ENCODE data around the gene CELSR1. TPM values are rescaled to one million over a fixed set of nuclear protein-coding genes. Genes with fewer than 3 reads are reported as not detected.

The CELSR1 gene
- total RNA-seq, 1 donor from 2014 or later, result 7.7 TPM

GRCh38 chr22:46416520-46416871, 120.9 kb downstream of the CELSR1 start:
- Mint-ChIP-seq H3K9me3 (ENCODE audit: unreplicated experiment) (no peaks in the 10 kb centered on the region), H3K4me3 (ENCODE audit: unreplicated experiment) (no peak overlapping the region), H3K27me3 (ENCODE audit: unreplicated experiment) (no peaks in the 10 kb centered on the region), H3K4me1 (ENCODE audit: unreplicated experiment) (no peaks in the 10 kb centered on the region), H3K27ac (ENCODE audit: unreplicated experiment) (no peak overlapping the region), H3K36me3 (ENCODE audit: low read depth, unreplicated experiment) (no peaks in the 10 kb centered on the region)
- DNase-seq (ENCODE audit: low spot score), result no peak
- TF ChIP-seq, protein P1, sequence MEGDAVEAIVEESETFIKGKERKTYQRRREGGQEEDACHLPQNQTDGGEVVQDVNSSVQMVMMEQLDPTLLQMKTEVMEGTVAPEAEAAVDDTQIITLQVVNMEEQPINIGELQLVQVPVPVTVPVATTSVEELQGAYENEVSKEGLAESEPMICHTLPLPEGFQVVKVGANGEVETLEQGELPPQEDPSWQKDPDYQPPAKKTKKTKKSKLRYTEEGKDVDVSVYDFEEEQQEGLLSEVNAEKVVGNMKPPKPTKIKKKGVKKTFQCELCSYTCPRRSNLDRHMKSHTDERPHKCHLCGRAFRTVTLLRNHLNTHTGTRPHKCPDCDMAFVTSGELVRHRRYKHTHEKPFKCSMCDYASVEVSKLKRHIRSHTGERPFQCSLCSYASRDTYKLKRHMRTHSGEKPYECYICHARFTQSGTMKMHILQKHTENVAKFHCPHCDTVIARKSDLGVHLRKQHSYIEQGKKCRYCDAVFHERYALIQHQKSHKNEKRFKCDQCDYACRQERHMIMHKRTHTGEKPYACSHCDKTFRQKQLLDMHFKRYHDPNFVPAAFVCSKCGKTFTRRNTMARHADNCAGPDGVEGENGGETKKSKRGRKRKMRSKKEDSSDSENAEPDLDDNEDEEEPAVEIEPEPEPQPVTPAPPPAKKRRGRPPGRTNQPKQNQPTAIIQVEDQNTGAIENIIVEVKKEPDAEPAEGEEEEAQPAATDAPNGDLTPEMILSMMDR (IDR thresholded peaks at IDR 0.05; ENCODE audit: unreplicated experiment), result no peak

GRCh38 chr22:46415776-46416519, 121.5 kb downstream of the CELSR1 start:
- H3K27me3 Mint-ChIP-seq (ENCODE audit: unreplicated experiment), result no peaks in the 10 kb centered on the region
- no peaks in the 10 kb centered on the region for H3K9me3 Mint-ChIP-seq (ENCODE audit: unreplicated experiment)
- no peak overlapping the region for H3K4me3 Mint-ChIP-seq (ENCODE audit: unreplicated experiment)
- DNase-seq (ENCODE audit: low spot score), result no peak
- H3K27ac Mint-ChIP-seq (ENCODE audit: unreplicated experiment), result no peak overlapping the region
- no peaks in the 10 kb centered on the region for H3K4me1 Mint-ChIP-seq (ENCODE audit: unreplicated experiment)
- TF ChIP-seq, protein P1 (IDR thresholded peaks at IDR 0.05; ENCODE audit: unreplicated experiment), result no peak
- no peaks in the 10 kb centered on the region for H3K36me3 Mint-ChIP-seq (ENCODE audit: low read depth, unreplicated experiment)

- no peak overlapping the region for H3K27ac Mint-ChIP-seq (ENCODE audit: unreplicated experiment)
- no peak overlapping the region for H3K4me3 Mint-ChIP-seq (ENCODE audit: unreplicated experiment)
- peaks cover 4% of the 10 kb centered on the region for H3K27me3 Mint-ChIP-seq (ENCODE audit: unreplicated experiment)
- TF ChIP-seq, protein P1 (IDR thresholded peaks at IDR 0.05; ENCODE audit: unreplicated experiment), result no peak
- H3K4me1 Mint-ChIP-seq (ENCODE audit: unreplicated experiment), result no peaks in the 10 kb centered on the region
- no peak for DNase-seq (ENCODE audit: low spot score)
- H3K36me3 Mint-ChIP-seq (ENCODE audit: low read depth, unreplicated experiment), result no peaks in the 10 kb centered on the region
- H3K9me3 Mint-ChIP-seq (ENCODE audit: unreplicated experiment), result no peaks in the 10 kb centered on the region
Observed at GRCh38 chr22:46414704-46415103, 122.7 kb downstream of the CELSR1 start.

GRCh38 chr22:46413725-46414379, 123.6 kb downstream of the CELSR1 start:
- Mint-ChIP-seq H3K27me3 (ENCODE audit: unreplicated experiment) (peaks cover 4% of the 10 kb centered on the region), H3K9me3 (ENCODE audit: unreplicated experiment) (no peaks in the 10 kb centered on the region), H3K27ac (ENCODE audit: unreplicated experiment) (no peak overlapping the region), H3K4me1 (ENCODE audit: unreplicated experiment) (no peaks in the 10 kb centered on the region), H3K36me3 (ENCODE audit: low read depth, unreplicated experiment) (no peaks in the 10 kb centered on the region), H3K4me3 (ENCODE audit: unreplicated experiment) (no peak overlapping the region)
- TF ChIP-seq, protein P1 (IDR thresholded peaks at IDR 0.05; ENCODE audit: unreplicated experiment), result no peak
- no peak for DNase-seq (ENCODE audit: low spot score)

DNA sequence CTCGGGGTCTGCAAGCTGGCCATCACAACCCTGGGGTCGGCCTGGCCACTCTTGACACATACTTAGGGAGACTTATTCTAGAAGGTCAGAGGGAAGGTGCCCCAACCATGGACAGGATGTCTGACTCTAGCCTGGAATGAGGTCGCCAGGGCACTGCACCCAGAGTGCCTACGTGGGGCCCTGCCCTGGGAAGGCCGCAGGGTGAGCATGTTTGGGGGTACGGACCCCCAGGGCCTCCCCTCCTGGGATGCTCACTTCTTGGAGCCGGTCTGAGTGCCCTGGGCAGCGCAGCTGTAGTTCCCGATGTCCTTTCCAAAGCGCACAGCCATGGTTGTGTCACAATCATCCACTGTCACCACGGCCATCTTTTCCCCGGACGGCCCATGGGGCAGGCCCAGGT, 126.1 kb downstream of the CELSR1 start:
- no peaks in the 10 kb centered on the region for H3K4me1 Mint-ChIP-seq (ENCODE audit: unreplicated experiment)
- no peak for DNase-seq (ENCODE audit: low spot score)
- no peak overlapping the region for H3K4me3 Mint-ChIP-seq (ENCODE audit: unreplicated experiment)
- H3K36me3 Mint-ChIP-seq (ENCODE audit: low read depth, unreplicated experiment), result no peaks in the 10 kb centered on the region
- H3K27ac Mint-ChIP-seq (ENCODE audit: unreplicated experiment), result no peak overlapping the region
- H3K27me3 Mint-ChIP-seq (ENCODE audit: unreplicated experiment), result peaks cover 5% of the 10 kb centered on the region
- TF ChIP-seq, protein P1 (IDR thresholded peaks at IDR 0.05; ENCODE audit: unreplicated experiment), result no peak
- no peaks in the 10 kb centered on the region for H3K9me3 Mint-ChIP-seq (ENCODE audit: unreplicated experiment)

Data from endothelial cell (in vitro differentiated cells).